Activated T-helper 1 cell treated with anti-CD3 and anti-CD28 coated beads, Interleukin-12 subunit alpha, Interleukin-12 subunit beta, Interleukin-2, Interleukin-4 antibody, amounts not matched to agents 30 ng/mL and 10 ng/mL and 1 ng/mL, durations not matched to agents 14 hours and 24 hours and 36 hours (primary cell): ENCODE measurements around the gene TAL1. TPM values are rescaled to one million over a fixed set of nuclear protein-coding genes. Genes with fewer than 3 reads are reported as not detected.

ENCODE experiments used
- DNase-seq: peaks from one replicate; pipeline ENCODE4 v3.0.0; 2021; ENCODE audit warnings: low spot score
- H3K27ac Mint-ChIP-seq: one replicate; pipeline ENCODE4 v1.8.0; 2021; ENCODE audit warnings: mild to moderate bottlenecking, mixed read lengths
- H3K27me3 Mint-ChIP-seq: one replicate; pipeline ENCODE4 v1.8.0; 2022; ENCODE audit warnings: mild to moderate bottlenecking, moderate library complexity, mixed read lengths; ENCODE audit not compliant: insufficient read depth
- H3K36me3 Mint-ChIP-seq: one replicate; pipeline ENCODE4 v1.8.0; 2021; ENCODE audit warnings: low read depth, mixed read lengths
- H3K4me1 Mint-ChIP-seq: one replicate; pipeline ENCODE4 v1.8.0; 2021; ENCODE audit warnings: low read depth, mixed read lengths
- H3K4me3 Mint-ChIP-seq: one replicate; pipeline ENCODE4 v1.8.0; 2021; ENCODE audit warnings: mild to moderate bottlenecking, moderate library complexity, mixed read lengths
- H3K9me3 Mint-ChIP-seq: one replicate; pipeline ENCODE4 v1.8.0; 2021; ENCODE audit warnings: mixed read lengths
- intact Hi-C: fragments of 100-400 bp; cut with micrococcal nuclease; formaldehyde crosslinking; loops from one replicate; pipeline ENCODE4 v1.15.1; 2024
- total RNA-seq: library from RNA; stranded (reverse); gene quantifications from 2 replicates; pipeline ENCODE4 v1.2.3, GENCODE V29; 2022

The TAL1 gene
- total RNA-seq, 1 donor from 2014 or later = not detected

DNA sequence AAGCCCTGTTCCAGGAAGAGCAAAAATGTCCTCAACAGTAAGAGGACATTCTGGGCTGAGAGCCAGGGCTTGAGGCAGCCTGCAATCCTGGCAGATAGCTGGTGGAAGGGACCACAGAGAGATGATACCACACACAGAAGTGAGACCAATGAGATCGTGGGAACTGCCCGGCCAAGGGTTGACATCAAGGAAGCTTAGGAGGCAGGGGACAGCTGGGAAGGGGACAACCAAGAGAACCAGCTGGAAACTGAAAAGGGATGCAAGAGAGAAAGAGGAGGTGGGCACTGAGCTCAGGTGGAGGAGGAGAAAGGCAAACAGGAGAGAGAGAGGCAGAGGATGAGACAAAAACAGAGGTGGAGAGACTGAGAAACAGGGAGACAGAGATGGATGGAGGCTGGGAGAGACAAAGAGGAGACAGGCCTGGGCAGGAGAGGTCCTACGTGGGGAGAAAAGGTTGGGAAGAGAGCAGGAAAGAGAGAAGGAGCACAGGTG, 51.4 kb downstream of the TAL1 start:
- intact Hi-C loops = no loop called here

DNA sequence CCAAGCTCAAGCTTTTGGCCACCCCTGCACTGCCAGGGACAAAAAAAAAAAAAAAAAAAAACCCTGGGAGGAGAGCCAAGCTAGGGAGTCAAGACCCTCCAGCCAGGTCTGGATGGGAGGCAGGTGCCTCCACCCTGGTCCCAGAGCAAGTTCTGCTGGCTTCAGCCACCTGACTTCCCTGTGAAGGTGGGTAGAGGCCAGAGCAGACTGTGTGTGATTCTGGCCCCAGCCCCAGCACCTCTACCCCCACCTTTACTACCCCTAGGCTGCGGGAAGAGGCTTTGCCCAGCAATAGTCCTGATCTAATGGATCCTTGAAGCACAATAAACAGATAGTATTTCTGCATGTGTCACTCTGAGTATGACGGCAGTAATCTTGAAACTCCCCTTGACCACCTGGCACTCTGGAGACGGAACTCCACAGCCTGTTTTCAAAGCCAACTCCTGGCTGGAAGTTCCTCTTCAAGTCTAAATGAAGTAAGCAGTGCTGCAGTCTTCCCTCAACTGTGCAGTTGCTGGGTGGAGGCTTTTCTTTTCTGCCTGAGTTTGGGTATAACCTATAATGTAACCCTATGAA, 51.9 kb downstream of the TAL1 start:
- no peak for DNase-seq
- intact Hi-C loops = loop anchor here (1.0 kb wide), 3 partner anchors 82 to 256 kb away; no protein-coding TSS in a partner anchor
- Mint-ChIP-seq H3K4me1 (peaks cover 13% of the 10 kb centered on the region), H3K9me3 (no peaks in the 10 kb centered on the region), H3K36me3 (no peaks in the 10 kb centered on the region), H3K27ac (no peak overlapping the region), H3K27me3 (peaks cover 23% of the 10 kb centered on the region), H3K4me3 (no peak overlapping the region)

More for the DNA sequence above, 51.4 kb downstream of the TAL1 start:
- Mint-ChIP-seq H3K27me3 (peaks cover 20% of the 10 kb centered on the region), H3K4me1 (peaks cover 13% of the 10 kb centered on the region), H3K9me3 (no peaks in the 10 kb centered on the region), H3K36me3 (no peaks in the 10 kb centered on the region), H3K4me3 (no peak overlapping the region), H3K27ac (no peak overlapping the region)
- DNase-seq = no peak

DNA sequence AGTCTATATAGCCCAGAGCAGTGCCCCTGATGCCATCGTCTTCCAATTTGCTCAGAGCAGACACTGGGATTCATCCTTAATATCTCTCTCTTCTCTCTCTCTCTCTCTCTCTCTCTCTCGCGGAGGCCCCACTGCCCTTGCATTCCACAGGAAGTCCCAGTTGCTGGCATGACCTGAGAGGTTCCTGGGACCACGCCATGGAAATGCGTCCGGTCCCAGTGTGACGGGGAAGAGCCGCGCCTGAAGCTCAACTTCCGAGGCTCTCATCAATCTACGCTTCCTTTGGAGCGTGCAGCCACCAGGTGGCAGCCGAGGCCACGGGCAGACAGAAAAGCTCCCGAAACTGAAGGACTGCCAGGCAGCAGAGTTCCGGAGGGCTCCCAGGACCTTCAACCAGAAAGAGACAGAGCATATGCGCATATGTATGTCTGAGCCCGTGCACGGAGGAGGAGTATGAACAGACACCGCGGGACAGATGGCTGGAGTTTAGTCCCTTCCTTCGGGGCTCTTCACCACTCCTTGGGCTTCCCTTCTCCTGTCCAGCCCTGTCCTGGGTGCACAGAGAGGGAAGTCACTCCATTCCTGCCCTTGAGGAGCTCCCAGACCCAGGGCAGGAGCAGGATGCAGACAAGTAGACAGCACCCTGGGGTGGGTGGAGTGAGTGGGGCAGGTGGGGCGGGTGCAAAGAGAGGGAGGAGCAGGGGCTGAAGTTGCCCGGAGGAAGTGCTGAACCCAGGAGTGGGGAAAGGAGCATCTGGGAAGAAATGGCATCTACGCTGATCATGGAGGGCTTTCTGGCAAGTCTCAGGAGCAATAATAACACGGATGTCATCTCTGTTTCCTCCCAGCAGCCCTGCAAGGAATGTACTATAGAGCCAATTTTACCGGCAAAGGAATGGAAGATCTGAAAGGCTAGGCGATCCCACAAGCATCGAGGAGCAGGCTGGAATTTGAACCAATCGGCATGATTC, 52.7 kb downstream of the TAL1 start:
- DNase-seq = peak; percentile 74
- H3K27ac Mint-ChIP-seq = peak overlapping the region; percentile 92
- H3K9me3 Mint-ChIP-seq = no peaks in the 10 kb centered on the region
- peaks cover 22% of the 10 kb centered on the region for H3K27me3 Mint-ChIP-seq
- H3K4me1 Mint-ChIP-seq = peaks cover 13% of the 10 kb centered on the region
- intact Hi-C loops = loop anchor here (1.0 kb wide), 3 partner anchors 83 to 257 kb away; no protein-coding TSS in a partner anchor
- H3K4me3 Mint-ChIP-seq = peak overlapping the region; percentile 87
- no peaks in the 10 kb centered on the region for H3K36me3 Mint-ChIP-seq

DNA sequence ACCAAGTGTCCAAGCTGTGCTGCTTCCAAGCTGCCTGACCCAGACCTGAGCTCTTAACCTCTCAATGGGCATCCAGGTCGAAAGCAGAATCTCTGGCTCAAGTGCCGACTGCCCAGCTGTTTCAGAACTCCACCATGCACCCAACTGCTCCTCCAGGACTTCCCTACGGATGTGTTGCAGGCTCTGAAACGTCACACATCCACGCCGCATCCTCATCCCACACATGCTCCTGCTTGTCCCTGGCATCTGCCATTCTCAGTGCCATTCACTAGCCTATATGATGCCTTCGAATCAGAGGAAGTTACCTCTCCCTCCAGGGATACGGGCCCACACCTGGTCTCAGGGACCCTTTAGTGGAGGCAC, 53.4 kb downstream of the TAL1 start:
- no peaks in the 10 kb centered on the region for H3K36me3 Mint-ChIP-seq
- intact Hi-C loops = loop anchor here (1.0 kb wide), 3 partner anchors 84 to 258 kb away; no protein-coding TSS in a partner anchor
- H3K9me3 Mint-ChIP-seq = no peaks in the 10 kb centered on the region
- H3K27ac Mint-ChIP-seq = no peak overlapping the region
- peaks cover 13% of the 10 kb centered on the region for H3K4me1 Mint-ChIP-seq
- peak overlapping the region; percentile 87 for H3K4me3 Mint-ChIP-seq
- DNase-seq = no peak
- peaks cover 25% of the 10 kb centered on the region for H3K27me3 Mint-ChIP-seq

DNA sequence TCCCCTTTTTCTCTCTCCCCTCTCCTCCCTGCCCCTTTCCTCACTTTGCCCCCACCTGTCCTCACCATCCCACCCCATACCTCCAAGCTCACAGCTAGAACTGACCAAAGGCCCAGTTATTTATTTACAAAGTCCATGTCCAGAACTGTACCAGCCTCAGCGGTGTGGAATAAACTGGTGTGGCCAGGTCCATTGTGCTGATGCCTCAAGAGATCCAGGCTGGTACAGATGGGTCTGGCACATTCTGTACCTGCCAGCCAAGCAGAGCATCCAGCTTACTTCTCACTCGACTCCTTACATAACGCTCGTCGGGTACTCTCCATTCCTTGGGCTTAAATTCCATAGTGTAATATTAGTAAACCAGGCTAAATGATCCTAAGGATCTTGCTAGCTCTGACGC, 54.0 kb downstream of the TAL1 start:
- Mint-ChIP-seq H3K27ac (no peak overlapping the region), H3K4me1 (peaks cover 13% of the 10 kb centered on the region), H3K36me3 (no peaks in the 10 kb centered on the region), H3K27me3 (peaks cover 23% of the 10 kb centered on the region), H3K4me3 (no peak overlapping the region), H3K9me3 (no peaks in the 10 kb centered on the region)
- DNase-seq = no peak
- intact Hi-C loops = no loop called here

DNA sequence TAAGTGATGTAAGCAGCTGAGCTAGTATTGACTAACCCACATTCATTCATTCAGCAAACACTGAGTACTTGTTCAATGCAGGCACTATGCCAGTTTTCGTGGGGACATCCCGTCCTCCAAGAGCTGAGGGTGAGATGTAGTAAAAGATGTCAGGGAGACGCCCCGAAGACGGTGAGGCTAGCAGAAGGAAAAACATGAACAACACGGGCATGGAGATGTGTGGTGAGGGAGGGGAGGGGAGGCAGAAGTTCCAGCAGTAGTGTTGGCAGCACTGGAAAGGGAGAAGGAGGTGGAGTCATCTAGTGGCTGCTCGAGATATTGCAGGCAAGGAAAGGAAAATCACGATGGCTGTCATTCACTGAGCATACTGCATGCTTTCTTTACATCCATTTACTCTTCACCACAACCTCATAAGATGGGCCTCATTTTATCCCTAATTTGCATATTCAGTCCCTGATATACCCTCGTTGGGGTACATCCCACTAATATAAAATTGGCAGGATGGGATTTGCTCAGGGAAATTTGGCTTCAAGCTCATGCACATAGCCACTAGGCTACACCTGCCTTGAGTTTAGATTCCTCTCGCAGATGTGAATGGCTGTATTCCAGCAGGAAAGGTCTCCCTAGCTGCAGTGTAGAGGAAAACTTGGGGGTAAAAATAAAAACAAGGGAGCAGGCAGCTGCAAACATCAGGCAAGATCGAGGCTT, 56.6 kb downstream of the TAL1 start:
- DNase-seq = peak; percentile 17
- Mint-ChIP-seq H3K4me3 (no peak overlapping the region), H3K36me3 (no peaks in the 10 kb centered on the region), H3K9me3 (no peaks in the 10 kb centered on the region), H3K4me1 (peaks cover 13% of the 10 kb centered on the region), H3K27ac (no peak overlapping the region), H3K27me3 (peaks cover 17% of the 10 kb centered on the region)
- intact Hi-C loops = no loop called here

DNA sequence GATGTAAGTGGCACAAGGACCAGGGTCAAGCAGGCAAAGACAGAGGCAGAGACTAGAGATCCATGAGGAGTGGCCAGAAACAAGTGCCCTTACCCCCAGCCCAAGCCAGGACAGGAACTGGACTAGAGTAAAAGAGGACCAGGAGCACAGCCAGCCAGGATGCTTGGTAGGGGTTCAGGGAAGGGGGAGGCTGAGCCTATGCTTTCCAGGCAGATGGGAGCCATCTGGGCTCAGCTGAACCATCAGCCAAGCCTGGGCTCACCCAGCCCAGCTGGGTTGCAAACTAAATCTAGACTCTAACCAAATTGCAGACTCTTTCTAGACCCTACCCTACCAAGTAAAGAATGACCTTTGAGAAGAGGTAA, 57.4 kb downstream of the TAL1 start:
- Mint-ChIP-seq H3K36me3 (no peaks in the 10 kb centered on the region), H3K27ac (no peak overlapping the region), H3K4me3 (no peak overlapping the region), H3K9me3 (no peaks in the 10 kb centered on the region), H3K4me1 (peaks cover 11% of the 10 kb centered on the region), H3K27me3 (peaks cover 15% of the 10 kb centered on the region)
- DNase-seq = no peak
- intact Hi-C loops = loop anchor here (5.0 kb wide), 1 partner anchor 297 kb away; no protein-coding TSS in a partner anchor

DNA sequence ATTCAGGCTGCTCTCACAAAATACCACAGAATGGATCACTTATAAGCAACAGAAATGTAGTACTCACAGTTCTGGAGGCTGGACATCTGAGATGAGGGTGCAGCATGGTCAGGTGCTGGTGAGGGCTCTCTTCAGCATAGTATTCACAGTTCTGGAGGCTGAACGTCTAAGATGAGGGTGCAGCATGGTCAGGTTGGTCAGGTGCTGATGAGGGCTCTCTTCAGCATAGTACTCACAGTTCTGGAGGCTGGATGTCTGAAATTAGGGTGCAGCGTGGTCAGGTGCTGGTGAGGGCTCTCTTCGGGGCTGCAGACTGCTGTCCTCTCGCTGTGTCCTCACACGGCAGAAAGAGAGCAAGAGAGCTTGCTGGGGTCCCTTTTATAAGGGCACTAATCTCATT, 59.2 kb downstream of the TAL1 start:
- H3K4me3 Mint-ChIP-seq = no peak overlapping the region
- no peaks in the 10 kb centered on the region for H3K36me3 Mint-ChIP-seq
- H3K4me1 Mint-ChIP-seq = no peaks in the 10 kb centered on the region
- H3K9me3 Mint-ChIP-seq = no peaks in the 10 kb centered on the region
- no peak for DNase-seq
- H3K27ac Mint-ChIP-seq = no peak overlapping the region
- intact Hi-C loops = loop anchor here (5.0 kb wide), 1 partner anchor 295 kb away; no protein-coding TSS in a partner anchor
- H3K27me3 Mint-ChIP-seq = peaks cover 13% of the 10 kb centered on the region

Other genes starting within 250 kb of the TAL1 start
- gene CYP4X1, start 208.6 kb downstream of the TAL1 start, total RNA-seq = not detected in 2 replicates
- gene CYP4Z1, start 165.0 kb downstream of the TAL1 start, total RNA-seq = not detected in 2 replicates
- not detected in 2 replicates for gene CYP4A22, start 94.8 kb downstream of the TAL1 start, total RNA-seq
- not detected in 2 replicates for gene PDZK1IP1, start 42.2 kb downstream of the TAL1 start, total RNA-seq
- 25.8 and 26.3 TPM in 2 replicates for gene STIL, start 81.9 kb upstream of the TAL1 start, total RNA-seq
- gene CMPK1, start 101.6 kb upstream of the TAL1 start, total RNA-seq = 98.2 and 100.0 TPM in 2 replicates
- not detected in 2 replicates for gene FOXE3, start 184.1 kb upstream of the TAL1 start, total RNA-seq
- gene FOXD2, start 205.8 kb upstream of the TAL1 start, total RNA-seq = 0.17 and 0.21 TPM in 2 replicates